Ishikawa (cell line): ENCODE results near the gene LIMCH1.

ENCODE experiments used
- CEBPB ChIP-seq: IDR thresholded peaks from 2 replicates; pipeline ENCODE4 v1.6.1; 2012
- CREB1 ChIP-seq: IDR thresholded peaks from 2 replicates; pipeline ENCODE4 v1.6.1; 2012; ENCODE audit warnings: low read depth
- EGR1 ChIP-seq: IDR thresholded peaks from 2 replicates; pipeline ENCODE4 v1.6.1; 2012
- EP300 ChIP-seq: IDR thresholded peaks from 2 replicates; pipeline ENCODE4 v1.6.1; 2012; ENCODE audit warnings: borderline replicate concordance
- FOXM1 ChIP-seq: IDR thresholded peaks from 2 replicates; pipeline ENCODE4 v1.6.1; 2012; ENCODE audit warnings: low read depth, borderline replicate concordance
- MAX ChIP-seq: IDR thresholded peaks from 2 replicates; pipeline ENCODE4 v1.6.1; 2012
- NFIC ChIP-seq: IDR thresholded peaks from 2 replicates; pipeline ENCODE4 v1.6.1; 2012
- RAD21 ChIP-seq: IDR thresholded peaks from 2 replicates; pipeline ENCODE4 v1.6.1; 2012; ENCODE audit warnings: low read depth
- REST ChIP-seq: IDR thresholded peaks from 2 replicates; pipeline ENCODE4 v1.6.1; 2012; ENCODE audit warnings: low read depth, mild to moderate bottlenecking
- TAF1 ChIP-seq: IDR thresholded peaks from 2 replicates; pipeline ENCODE4 v1.6.1; 2012; ENCODE audit warnings: low read depth, mild to moderate bottlenecking
- TCF12 ChIP-seq: IDR thresholded peaks from 2 replicates; pipeline ENCODE4 v1.6.1; 2012; ENCODE audit warnings: low read depth
- TEAD4 ChIP-seq: IDR thresholded peaks from 2 replicates; pipeline ENCODE4 v1.6.1; 2012
- USF1 ChIP-seq: IDR thresholded peaks from 2 replicates; pipeline ENCODE4 v1.6.1; 2012
- YY1 ChIP-seq: IDR thresholded peaks from 2 replicates; pipeline ENCODE4 v1.6.1; 2012; ENCODE audit warnings: low read depth
- ZBTB7A ChIP-seq: IDR thresholded peaks from 2 replicates; pipeline ENCODE4 v1.6.1; 2012; ENCODE audit warnings: low read depth

Gene LIMCH1

GRCh38 chr4:41542526-41543275 lies 4.7 kb downstream of the LIMCH1 start:
- no peak for TF ChIP-seq CREB1
- no peak for TF ChIP-seq CEBPB
- no peak for TF ChIP-seq NFIC
- no peak for TF ChIP-seq MAX
- TF ChIP-seq FOXM1, result no peak
- TF ChIP-seq YY1, result no peak
- TF ChIP-seq USF1, result no peak
- TF ChIP-seq TCF12, result no peak
- TF ChIP-seq TEAD4, result no peak
- no peak for TF ChIP-seq REST

GRCh38 chr4:41545238-41545637 lies 7.3 kb downstream of the LIMCH1 start:
- TF ChIP-seq YY1, result no peak

GRCh38 chr4:41546638-41547037 lies 8.7 kb downstream of the LIMCH1 start:
- TF ChIP-seq CEBPB (no peak), REST (no peak), YY1 (no peak), TEAD4 (no peak), ZBTB7A (no peak), TCF12 (no peak), EGR1 (no peak), NFIC (no peak), TAF1 (no peak), FOXM1 (no peak), CREB1 (no peak), MAX (no peak), RAD21 (no peak), USF1 (no peak), EP300 (no peak)

- TF ChIP-seq USF1, result no peak
- no peak for TF ChIP-seq TCF12
- TF ChIP-seq TAF1, result no peak
- no peak for TF ChIP-seq ZBTB7A
- TF ChIP-seq EP300, result no peak
Observed at GRCh38 chr4:41548305-41548880, 10.4 kb downstream of the LIMCH1 start.

GRCh38 chr4:41549478-41549877 lies 11.5 kb downstream of the LIMCH1 start:
- no peak for TF ChIP-seq CEBPB
- TF ChIP-seq NFIC, result no peak
- TF ChIP-seq ZBTB7A, result no peak
- no peak for TF ChIP-seq MAX
- no peak for TF ChIP-seq EGR1
- no peak for TF ChIP-seq YY1
- no peak for TF ChIP-seq RAD21
- TF ChIP-seq FOXM1, result no peak

- TF ChIP-seq TEAD4 (no peak), NFIC (no peak), FOXM1 (no peak), YY1 (no peak), TAF1 (no peak), MAX (no peak), REST (no peak), ZBTB7A (no peak), EP300 (no peak), TCF12 (no peak), CEBPB (no peak), RAD21 (no peak), CREB1 (no peak), EGR1 (no peak), USF1 (no peak)
Observed at GRCh38 chr4:41550308-41550707, 12.4 kb downstream of the LIMCH1 start.
